ENCODE results near the gene TBC1D22B.

DNA sequence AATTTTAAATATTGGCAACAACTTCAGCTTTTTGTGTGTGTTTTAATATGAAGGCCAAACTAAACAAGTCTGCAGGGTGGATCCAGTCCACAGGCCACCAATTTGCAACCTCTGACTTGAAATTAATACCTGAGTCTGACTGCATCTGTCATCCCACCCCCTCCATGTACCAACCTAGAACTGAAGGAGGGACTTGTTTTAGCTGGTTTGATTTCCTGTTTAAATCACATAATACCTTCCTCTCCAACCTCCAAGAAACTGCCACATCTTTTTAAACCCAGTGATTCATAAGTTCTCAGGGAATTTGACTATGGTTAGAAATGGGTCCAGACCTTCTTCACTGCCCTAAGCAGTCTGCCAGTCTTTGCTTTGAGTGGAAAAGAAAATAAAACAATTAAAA lies 117.8 kb downstream of the TBC1D22B start:
- TF ChIP-seq, protein P1, sequence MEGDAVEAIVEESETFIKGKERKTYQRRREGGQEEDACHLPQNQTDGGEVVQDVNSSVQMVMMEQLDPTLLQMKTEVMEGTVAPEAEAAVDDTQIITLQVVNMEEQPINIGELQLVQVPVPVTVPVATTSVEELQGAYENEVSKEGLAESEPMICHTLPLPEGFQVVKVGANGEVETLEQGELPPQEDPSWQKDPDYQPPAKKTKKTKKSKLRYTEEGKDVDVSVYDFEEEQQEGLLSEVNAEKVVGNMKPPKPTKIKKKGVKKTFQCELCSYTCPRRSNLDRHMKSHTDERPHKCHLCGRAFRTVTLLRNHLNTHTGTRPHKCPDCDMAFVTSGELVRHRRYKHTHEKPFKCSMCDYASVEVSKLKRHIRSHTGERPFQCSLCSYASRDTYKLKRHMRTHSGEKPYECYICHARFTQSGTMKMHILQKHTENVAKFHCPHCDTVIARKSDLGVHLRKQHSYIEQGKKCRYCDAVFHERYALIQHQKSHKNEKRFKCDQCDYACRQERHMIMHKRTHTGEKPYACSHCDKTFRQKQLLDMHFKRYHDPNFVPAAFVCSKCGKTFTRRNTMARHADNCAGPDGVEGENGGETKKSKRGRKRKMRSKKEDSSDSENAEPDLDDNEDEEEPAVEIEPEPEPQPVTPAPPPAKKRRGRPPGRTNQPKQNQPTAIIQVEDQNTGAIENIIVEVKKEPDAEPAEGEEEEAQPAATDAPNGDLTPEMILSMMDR (IDR thresholded peaks at IDR 0.05; ENCODE audit: low read depth, low read length, poor library complexity, severe bottlenecking) = no peak
- no peak for TF ChIP-seq EZH2phosphoT487 (IDR thresholded peaks at IDR 0.05; ENCODE audit: borderline replicate concordance, low read length)

Data from DOHH2 (cell line).